ENCODE measurements around the gene YKT6. TPM values are rescaled to one million over a fixed set of nuclear protein-coding genes. Genes with fewer than 3 reads are reported as not detected.
A peak's percentile ranks its signal among the peaks of the same experiment; 100 is the strongest.
"Not testable (repeated sequence)": the region's sequence is repeated elsewhere in the genome, so short reads cannot be mapped to it uniquely, and the experiment has no call there.

The YKT6 gene
- polyA plus RNA-seq, 3 donors from 2014 or later = 39.1 to 64.9 (median 56.9) TPM

DNA sequence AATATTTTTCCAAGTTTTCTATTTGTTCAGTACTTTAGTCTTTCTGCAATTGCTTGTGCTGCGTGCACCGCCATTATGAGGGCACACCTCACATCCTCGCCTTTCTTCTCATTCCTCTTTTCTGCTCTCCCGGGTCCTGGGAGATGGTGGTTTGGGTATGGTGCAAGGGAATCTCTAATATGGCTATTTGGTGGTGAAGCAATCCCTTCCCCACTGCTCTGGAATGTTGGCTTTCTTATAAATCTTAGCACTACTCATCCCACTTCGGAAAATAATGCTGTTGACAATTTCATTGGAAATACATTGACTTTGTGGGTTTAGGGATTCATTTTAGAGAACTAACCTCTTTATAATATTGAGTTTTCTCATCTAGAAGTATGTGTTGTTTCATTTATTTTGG is 9.6 kb upstream of the YKT6 start:
- Mint-ChIP-seq H3K27ac (no peak overlapping the region), H3K4me1 (no peaks in the 10 kb centered on the region), H3K4me3 (no peak overlapping the region), H3K36me3 (peaks cover 0 to 3% (median 0%) of the 10 kb centered on the region in 3 donors), H3K9me3 (no peaks in the 10 kb centered on the region), H3K27me3 (ENCODE audit: low read depth in 3 of 3) (peaks cover 0 to 10% (median 7%) of the 10 kb centered on the region in 3 donors)
- DNase-seq = no peak

DNA sequence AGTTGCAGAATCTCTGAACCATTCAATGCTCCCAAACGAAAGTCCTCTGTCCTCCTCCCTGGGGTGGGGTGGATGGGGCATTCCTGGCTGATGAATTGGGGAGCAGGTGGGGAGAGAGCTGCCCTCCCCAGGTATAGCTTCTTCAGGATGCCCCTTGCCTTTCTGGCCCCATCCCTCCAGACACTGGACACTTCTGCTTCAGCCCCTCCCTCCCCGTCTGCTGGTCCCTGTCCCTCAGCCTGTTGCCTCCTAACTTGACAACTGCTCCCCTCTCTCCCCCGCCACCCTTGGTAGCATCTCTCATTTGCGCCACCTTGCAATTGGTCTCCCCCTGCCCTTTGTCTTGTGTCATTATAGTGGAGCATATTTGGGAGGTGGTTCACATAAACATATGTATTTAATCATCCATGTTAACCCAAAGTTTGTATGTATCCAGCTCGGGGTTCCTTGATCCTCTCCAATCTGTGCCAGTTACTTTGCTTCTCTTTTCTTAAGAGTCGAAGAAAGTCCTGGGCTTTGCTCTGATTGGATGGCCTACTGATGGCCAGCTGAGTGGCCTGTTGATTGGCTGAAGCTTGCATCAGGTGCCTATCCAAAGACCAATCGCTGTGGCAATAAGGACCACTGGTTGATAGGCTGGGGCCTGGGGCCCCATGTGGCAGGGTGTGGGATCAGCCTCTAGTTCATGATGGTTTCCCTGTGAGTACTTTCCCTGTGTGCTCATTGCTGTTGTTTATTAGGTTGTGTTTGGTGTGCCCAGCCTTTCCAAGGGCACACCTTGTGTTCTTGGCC is 7.6 kb upstream of the YKT6 start:
- Mint-ChIP-seq H3K27me3 (ENCODE audit: low read depth in 3 of 3) (peaks cover 4 to 10% (median 8%) of the 10 kb centered on the region in 3 donors), H3K27ac (no peak overlapping the region), H3K4me3 (no peak overlapping the region), H3K36me3 (peaks cover 0 to 3% (median 0%) of the 10 kb centered on the region in 3 donors), H3K4me1 (no peaks in the 10 kb centered on the region), H3K9me3 (no peaks in the 10 kb centered on the region)
- DNase-seq = no peak

DNA sequence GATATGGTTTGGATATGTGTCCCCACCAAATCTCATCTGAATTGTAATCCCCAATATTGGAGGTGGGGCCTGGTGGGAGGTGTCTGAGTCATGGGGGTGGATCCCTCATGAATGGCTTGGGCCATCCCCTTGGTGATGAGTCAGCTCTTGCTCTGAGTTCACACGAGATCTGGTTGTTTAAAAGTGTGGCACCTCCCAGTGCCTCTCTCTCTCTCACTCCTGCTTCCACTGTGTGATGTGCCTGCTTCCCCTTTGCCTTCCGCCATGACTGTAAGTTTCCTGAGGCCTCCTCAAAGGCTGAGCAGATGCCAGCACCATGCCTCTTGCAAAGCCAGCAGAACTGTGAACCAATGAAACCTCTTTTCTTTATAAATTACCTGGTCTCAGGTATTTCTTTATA is 6.7 kb upstream of the YKT6 start:
- H3K9me3 Mint-ChIP-seq = no peaks in the 10 kb centered on the region

GRCh38 chr7:44194562-44195145 is 6.1 kb upstream of the YKT6 start:
- Mint-ChIP-seq H3K36me3 (peaks cover 0 to 3% (median 0%) of the 10 kb centered on the region in 3 donors), H3K27ac (no peak overlapping the region), H3K27me3 (ENCODE audit: low read depth in 3 of 3) (peaks cover 4 to 10% (median 8%) of the 10 kb centered on the region in 3 donors), H3K9me3 (no peaks in the 10 kb centered on the region), H3K4me1 (no peaks in the 10 kb centered on the region), H3K4me3 (no peak overlapping the region)
- DNase-seq = no peak

More for the DNA sequence above, 6.7 kb upstream of the YKT6 start:
- Mint-ChIP-seq H3K36me3 (peaks cover 0 to 3% (median 0%) of the 10 kb centered on the region in 3 donors), H3K27me3 (ENCODE audit: low read depth in 3 of 3) (peaks cover 4 to 10% (median 8%) of the 10 kb centered on the region in 3 donors), H3K4me1 (no peaks in the 10 kb centered on the region), H3K27ac (no peak overlapping the region), H3K4me3 (no peak overlapping the region)
- DNase-seq = no peak

DNA sequence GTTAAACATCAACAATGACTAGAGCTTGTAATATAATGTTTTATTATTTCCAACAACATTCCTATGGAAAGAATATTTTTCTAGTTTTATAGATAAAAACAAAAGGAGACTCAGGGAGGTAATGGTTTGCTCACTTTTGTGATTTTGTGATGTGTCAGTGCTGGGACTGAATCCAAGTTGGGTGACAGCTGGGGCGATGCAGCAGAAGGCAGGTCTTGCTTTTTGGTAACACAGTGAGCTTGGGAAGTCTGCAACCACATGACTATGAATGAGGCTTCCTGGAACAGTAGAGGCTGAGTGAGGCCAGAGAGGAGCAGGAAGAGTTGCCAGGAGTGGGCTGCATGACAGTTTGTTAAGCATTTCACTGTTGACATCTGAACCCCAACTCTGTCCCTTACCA is 4.9 kb upstream of the YKT6 start:
- no peaks in the 10 kb centered on the region for H3K9me3 Mint-ChIP-seq
- H3K4me3 Mint-ChIP-seq = no peak overlapping the region
- no peak for DNase-seq
- no peaks in the 10 kb centered on the region for H3K36me3 Mint-ChIP-seq
- H3K27ac Mint-ChIP-seq = no peak overlapping the region
- H3K4me1 Mint-ChIP-seq = peaks cover 0 to under 1% of the 10 kb centered on the region in 2 donors
- H3K27me3 Mint-ChIP-seq (ENCODE audit: low read depth in 3 of 3) = peaks cover 4 to 6% (median 4%) of the 10 kb centered on the region in 3 donors

DNA sequence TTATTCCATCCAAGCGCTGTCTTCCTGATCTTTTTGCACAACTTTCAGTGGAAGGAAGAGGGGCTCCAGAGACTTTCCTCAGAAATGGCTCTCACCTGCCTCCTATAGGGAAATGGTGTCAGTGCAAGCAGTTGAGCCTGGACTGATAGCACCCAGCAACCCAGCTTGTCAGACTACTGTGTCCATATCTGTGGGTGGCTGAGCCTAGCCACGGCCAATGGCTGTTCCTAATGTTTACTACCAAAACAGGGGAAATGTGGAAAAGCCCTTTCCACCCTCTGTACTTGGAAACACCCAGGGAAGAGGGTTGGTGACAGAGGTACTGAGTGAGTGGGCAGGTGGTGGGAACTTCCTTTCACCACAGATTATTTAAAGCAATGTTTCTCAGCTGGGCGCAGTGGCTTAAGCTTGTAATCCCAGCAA is 4.3 kb upstream of the YKT6 start:
- Mint-ChIP-seq H3K4me1 (peaks cover 3% of the 10 kb centered on the region in 2 donors), H3K27me3 (ENCODE audit: low read depth in 3 of 3) (peaks cover 4 to 6% (median 4%) of the 10 kb centered on the region in 3 donors), H3K9me3 (no peaks in the 10 kb centered on the region), H3K4me3 (no peak overlapping the region), H3K36me3 (no peaks in the 10 kb centered on the region), H3K27ac (no peak overlapping the region)
- DNase-seq = no peak

DNA sequence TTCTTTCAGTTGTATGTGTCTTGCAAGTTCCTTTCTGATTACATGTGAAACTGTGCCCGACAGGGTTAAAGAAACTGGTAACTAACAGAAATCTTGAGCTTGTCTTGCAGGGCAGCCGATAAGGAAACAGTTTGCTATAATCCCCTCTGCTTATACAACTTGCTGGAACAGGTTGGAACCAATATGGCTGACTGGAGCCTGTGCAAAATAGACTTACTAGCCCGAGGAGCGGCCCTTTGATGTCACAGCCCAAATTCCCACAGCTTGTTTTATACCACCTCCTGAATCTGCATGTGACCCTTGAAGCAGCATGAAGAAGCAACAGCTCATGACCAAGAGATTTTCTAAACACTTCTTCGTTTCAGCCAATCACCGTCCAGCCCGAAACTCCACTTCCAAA is 3.3 kb upstream of the YKT6 start:
- H3K36me3 Mint-ChIP-seq = no peaks in the 10 kb centered on the region
- peaks cover 2 to 6% (median 4%) of the 10 kb centered on the region in 3 donors for H3K27me3 Mint-ChIP-seq (ENCODE audit: low read depth in 3 of 3)
- no peak overlapping the region for H3K4me3 Mint-ChIP-seq
- no peak for DNase-seq
- H3K27ac Mint-ChIP-seq = no peak overlapping the region
- peaks cover 13 to 14% of the 10 kb centered on the region in 2 donors for H3K4me1 Mint-ChIP-seq
- no peaks in the 10 kb centered on the region for H3K9me3 Mint-ChIP-seq

GRCh38 chr7:44200163-44200562 is 615 bp upstream of the YKT6 start:
- DNase-seq; H3K9me3 Mint-ChIP-seq; H3K36me3 Mint-ChIP-seq; H3K27ac Mint-ChIP-seq; H3K27me3 Mint-ChIP-seq (ENCODE audit: low read depth in 3 of 3): not testable (repeated sequence)
- Mint-ChIP-seq H3K4me1 (peaks cover 25 to 35% of the 10 kb centered on the region in 2 donors), H3K4me3 (peak overlapping the region in 4 of 5 donors; percentile 23 to 39 (median 26))

DNA sequence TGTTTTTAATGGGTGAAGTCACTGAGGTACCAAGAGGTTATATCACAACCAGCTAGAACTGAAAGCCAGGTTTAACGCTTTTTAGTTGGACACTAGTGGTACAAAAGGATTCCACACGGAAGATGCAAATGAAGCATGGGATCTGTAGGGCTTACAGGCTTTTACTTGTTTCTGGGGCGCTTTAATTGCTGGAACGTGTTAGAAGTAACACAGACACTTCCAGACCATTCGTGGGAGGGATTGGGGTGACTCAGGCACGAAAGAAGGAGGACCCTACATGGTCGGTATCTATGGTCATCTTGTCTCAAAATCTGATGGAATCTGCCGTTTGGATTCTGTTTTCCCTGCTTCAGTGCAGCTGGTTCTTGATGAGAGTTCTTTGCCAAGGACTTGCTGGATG is 1.0 kb downstream of the YKT6 start:
- H3K27ac Mint-ChIP-seq = peak overlapping the region; percentile 9 to 81 (median 60)
- peak overlapping the region; percentile 82 to 89 (median 87) for H3K4me3 Mint-ChIP-seq
- H3K9me3 Mint-ChIP-seq = no peaks in the 10 kb centered on the region
- peaks cover 0 to 4% (median 0%) of the 10 kb centered on the region in 3 donors for H3K27me3 Mint-ChIP-seq (ENCODE audit: low read depth in 3 of 3)
- DNase-seq = no peak
- H3K4me1 Mint-ChIP-seq = peaks cover 29 to 40% of the 10 kb centered on the region in 2 donors
- peaks cover 7 to 13% (median 8%) of the 10 kb centered on the region in 3 donors for H3K36me3 Mint-ChIP-seq

DNA sequence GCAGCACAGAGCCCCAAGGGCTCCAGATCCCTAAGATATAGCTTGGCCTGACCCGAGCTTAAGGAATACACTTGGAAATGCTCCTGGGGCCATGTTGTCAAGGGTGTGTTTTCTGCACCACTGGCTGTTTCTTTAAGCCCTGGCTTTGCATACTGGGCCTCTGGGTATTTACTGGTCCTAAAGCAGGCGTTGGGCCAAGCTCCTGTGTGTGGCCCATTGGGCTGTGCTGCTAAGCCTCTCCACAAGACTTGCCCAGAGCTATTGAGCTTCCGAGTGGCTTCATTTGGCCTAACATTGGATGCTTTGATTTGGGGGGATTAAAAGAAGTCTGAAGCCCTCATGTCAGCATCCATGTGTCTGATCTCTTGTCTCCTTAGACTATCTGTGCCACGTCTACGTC is 5.2 kb downstream of the YKT6 start:
- no peak for DNase-seq
- Mint-ChIP-seq H3K27me3 (ENCODE audit: low read depth in 3 of 3) (no peaks in the 10 kb centered on the region), H3K4me3 (no peak overlapping the region), H3K4me1 (peaks cover 28 to 40% of the 10 kb centered on the region in 2 donors), H3K36me3 (peaks cover 12 to 41% (median 32%) of the 10 kb centered on the region in 3 donors), H3K9me3 (no peaks in the 10 kb centered on the region), H3K27ac (no peak overlapping the region)

DNA sequence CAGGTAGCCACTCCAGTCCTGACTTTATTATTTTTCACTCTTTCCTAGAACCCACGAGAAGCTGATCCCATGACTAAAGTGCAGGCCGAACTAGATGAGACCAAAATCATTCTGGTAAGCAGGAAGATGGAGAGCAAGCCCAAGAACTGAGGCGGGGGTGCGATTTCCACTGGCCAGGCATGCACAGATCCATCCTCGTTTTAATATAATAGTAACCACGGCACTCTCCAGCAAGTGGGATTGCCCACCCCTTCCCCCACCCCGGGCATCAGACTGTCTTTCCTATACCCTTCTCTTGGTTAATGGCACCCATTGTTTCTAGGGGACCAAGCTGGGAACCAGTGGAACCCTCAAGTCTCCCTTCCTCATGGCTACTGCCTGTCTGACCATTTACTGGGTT is 7.3 kb downstream of the YKT6 start:
- Mint-ChIP-seq H3K36me3 (peaks cover 16 to 53% (median 44%) of the 10 kb centered on the region in 3 donors), H3K27ac (no peak overlapping the region), H3K9me3 (no peaks in the 10 kb centered on the region), H3K4me1 (peaks cover 12 to 27% of the 10 kb centered on the region in 2 donors), H3K4me3 (no peak overlapping the region), H3K27me3 (ENCODE audit: low read depth in 3 of 3) (no peaks in the 10 kb centered on the region)
- no peak for DNase-seq

GRCh38 chr7:44210107-44210506 is 9.3 kb downstream of the YKT6 start:
- Mint-ChIP-seq H3K4me1 (peaks cover 4 to 12% of the 10 kb centered on the region in 2 donors), H3K4me3 (no peak overlapping the region), H3K27me3 (ENCODE audit: low read depth in 3 of 3) (no peaks in the 10 kb centered on the region), H3K36me3 (peaks cover 10 to 49% (median 43%) of the 10 kb centered on the region in 3 donors), H3K9me3 (no peaks in the 10 kb centered on the region), H3K27ac (no peak overlapping the region)
- DNase-seq = no peak

DNA sequence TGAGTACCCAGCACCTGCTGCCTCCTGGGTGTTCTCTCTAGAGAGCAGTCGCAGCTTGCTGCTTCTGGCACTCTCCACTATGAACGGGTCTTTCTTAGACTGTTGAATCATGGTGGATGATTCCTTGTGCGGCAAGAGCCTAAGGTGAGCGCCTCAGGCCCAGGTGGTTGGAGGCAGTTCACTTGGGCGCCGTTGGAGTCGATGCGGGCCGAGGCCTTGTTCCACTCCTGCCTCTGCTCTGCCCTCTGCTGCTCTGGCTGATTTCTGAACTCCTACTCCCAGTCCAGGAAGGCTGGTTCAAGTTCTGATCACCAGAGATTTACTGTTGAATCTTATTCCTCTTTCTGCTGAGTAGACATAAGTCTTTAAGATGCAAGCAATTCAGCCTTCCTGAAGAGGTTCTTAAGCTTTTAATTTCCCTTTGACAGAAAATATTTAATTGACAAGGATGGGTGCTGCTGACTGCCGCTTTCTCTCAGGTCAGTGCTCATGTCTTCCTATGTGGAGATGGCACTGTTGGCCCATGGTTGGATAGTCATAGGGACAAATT is 10.4 kb downstream of the YKT6 start:
- Mint-ChIP-seq H3K4me1 (peaks cover 0 to 6% of the 10 kb centered on the region in 2 donors), H3K36me3 (peaks cover 9 to 49% (median 38%) of the 10 kb centered on the region in 3 donors), H3K27ac (peak overlapping the region in 1 of 6 donors; percentile 35), H3K4me3 (no peak overlapping the region), H3K27me3 (ENCODE audit: low read depth in 3 of 3) (no peaks in the 10 kb centered on the region), H3K9me3 (no peaks in the 10 kb centered on the region)
- DNase-seq = no peak

DNA sequence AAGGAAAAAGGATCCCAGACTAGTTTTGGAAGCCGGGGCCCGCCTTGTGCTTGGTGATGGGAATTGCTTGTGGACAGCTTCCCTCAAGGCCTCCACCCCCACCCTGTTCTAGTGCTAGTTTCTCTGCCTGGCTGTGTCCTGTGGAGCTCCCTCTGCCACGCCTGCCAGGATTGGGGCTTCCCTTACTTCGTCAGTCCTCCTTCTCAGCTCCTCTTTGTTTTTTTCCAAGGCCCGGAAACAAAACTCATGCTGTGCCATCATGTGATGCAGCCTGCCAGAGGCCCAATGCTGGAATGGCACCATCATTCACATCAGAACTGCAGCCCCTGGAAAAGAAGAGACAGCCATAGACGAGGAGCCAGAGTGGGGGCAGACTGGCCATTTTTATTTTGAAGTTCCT is 11.2 kb downstream of the YKT6 start:
- Mint-ChIP-seq H3K36me3 (peaks cover 9 to 44% (median 34%) of the 10 kb centered on the region in 3 donors), H3K27ac (peak overlapping the region in 1 of 6 donors; percentile 62), H3K4me3 (no peak overlapping the region), H3K9me3 (no peaks in the 10 kb centered on the region), H3K4me1 (peaks cover 0 to 6% of the 10 kb centered on the region in 2 donors), H3K27me3 (ENCODE audit: low read depth in 3 of 3) (no peaks in the 10 kb centered on the region)
- no peak for DNase-seq
